B cell (primary cell): ENCODE results near the gene LTBP3.
A peak's percentile ranks its signal among the peaks of the same experiment; 100 is the strongest.

Source experiments
- EZH2 ChIP-seq: IDR thresholded peaks from 2 replicates; pipeline ENCODE4 v1.6.1; 2012; ENCODE audit warnings: borderline replicate concordance, low read depth, mild to moderate bottlenecking, moderate library complexity, low read length; ENCODE audit not compliant: insufficient read depth, poor library complexity, severe bottlenecking
- TF ChIP-seq, protein P1 (sequence below): fragments of 200-600 bp; IDR thresholded peaks from one replicate; pipeline ENCODE4 v1.8.0; 2022; ENCODE audit warnings: antibody characterized with exemption, mild to moderate bottlenecking

DNA sequence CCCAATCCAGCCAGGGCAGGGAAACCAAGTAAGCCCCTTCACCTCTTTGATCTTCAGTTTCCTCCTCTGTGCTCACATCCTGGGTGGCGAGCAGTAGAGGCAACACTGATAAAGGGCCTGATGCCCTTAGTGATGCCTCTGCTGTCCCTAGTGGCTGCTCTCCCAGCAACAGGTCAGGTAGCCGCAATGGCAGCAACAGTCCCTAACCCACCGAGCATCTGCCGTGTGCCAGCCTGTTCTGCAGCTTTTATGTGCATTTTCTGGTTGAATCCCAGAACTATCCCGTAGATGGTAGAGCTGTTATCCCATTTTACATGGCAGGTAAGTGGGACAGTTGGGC lies 28.0 kb downstream of the LTBP3 start:
- no peak for TF ChIP-seq EZH2
- TF ChIP-seq, protein P1, sequence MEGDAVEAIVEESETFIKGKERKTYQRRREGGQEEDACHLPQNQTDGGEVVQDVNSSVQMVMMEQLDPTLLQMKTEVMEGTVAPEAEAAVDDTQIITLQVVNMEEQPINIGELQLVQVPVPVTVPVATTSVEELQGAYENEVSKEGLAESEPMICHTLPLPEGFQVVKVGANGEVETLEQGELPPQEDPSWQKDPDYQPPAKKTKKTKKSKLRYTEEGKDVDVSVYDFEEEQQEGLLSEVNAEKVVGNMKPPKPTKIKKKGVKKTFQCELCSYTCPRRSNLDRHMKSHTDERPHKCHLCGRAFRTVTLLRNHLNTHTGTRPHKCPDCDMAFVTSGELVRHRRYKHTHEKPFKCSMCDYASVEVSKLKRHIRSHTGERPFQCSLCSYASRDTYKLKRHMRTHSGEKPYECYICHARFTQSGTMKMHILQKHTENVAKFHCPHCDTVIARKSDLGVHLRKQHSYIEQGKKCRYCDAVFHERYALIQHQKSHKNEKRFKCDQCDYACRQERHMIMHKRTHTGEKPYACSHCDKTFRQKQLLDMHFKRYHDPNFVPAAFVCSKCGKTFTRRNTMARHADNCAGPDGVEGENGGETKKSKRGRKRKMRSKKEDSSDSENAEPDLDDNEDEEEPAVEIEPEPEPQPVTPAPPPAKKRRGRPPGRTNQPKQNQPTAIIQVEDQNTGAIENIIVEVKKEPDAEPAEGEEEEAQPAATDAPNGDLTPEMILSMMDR: peak; percentile 13
